ENCODE measurements around the gene TEX19. TPM values are rescaled to one million over a fixed set of nuclear protein-coding genes. Genes with fewer than 3 reads are reported as not detected.
A peak's percentile ranks its signal among the peaks of the same experiment; 100 is the strongest.
"Not testable (repeated sequence)": the region's sequence is repeated elsewhere in the genome, so short reads cannot be mapped to it uniquely, and the experiment has no call there.

TEX19 gene
- total and polyA plus RNA-seq, 10 donors: not detected

DNA sequence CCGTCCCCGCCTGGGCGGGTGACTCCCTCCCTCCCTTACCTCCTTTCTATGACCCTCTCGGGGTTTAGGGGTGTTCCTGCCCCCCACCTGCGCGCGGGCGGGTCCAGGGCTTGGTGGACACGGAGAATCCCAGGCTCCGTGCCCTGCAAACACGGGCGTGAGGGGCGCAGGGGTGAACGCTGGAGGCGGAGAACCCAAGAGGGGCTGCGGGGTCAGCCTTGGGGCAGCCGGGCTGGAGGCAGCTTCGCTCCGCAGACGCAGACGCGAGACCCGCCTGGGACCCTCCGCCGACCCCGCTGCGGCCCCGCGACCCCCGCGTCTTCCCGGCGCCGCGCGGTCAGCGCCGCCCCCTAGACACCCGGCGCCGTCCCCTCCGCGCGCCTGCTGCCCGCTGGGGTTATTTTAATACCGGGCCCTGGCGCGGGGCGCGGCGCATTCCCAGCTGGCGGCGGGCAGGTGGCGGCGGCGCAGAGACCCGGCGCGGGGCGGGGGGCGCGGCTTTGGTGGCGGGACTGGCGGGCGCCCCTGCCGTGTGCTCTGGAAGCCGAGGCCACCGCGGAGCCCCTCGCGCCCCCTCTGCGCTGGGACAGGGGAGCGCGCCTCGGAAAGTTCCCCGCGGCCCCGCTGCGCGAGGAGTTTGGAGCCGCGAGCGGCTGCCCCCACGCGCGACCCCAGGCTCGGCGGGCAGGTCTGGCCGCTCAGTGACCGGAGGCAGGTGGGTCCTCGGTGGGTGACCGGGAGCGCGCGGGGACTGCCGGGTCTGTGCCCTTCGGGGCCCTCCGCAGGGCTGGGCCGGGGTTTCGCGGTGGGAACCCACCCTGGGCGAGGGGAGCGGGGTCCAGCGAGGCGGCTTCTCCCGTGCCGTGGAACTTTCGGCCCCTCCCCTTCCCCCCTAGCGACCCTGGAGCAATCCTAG, 12.5 kb downstream of the TEX19 start, which contains the start of gene UTS2R:
TSS of gene UTS2R (plus strand) at position 433 of the 916 bp plus-strand sequence. CDS start 2,560 bp downstream, outside the sequence.
- Histone ChIP-seq H3K9me3 (no peaks in the 10 kb centered on the region), H3K27ac (no peak within 1 kb of the TSS), H3K27me3 (replicated peaks in 1 of 7) (peaks cover 4 to 84% (median 66%) of the 10 kb centered on the region in 7 donors), H3K36me3 (no peaks in the 10 kb centered on the region), H3K4me3 (peak within 1 kb of the TSS in 7 of 8 donors; percentile 6 to 64 (median 30)), H3K4me1 (peaks cover 8 to 41% (median 33%) of the 10 kb centered on the region in 6 donors)
- 4 to 11% (median 7%) methylated on average over 57 to 109 of the region's 109 CpGs for WGBS, 5 donors
- TF ChIP-seq, protein P1, sequence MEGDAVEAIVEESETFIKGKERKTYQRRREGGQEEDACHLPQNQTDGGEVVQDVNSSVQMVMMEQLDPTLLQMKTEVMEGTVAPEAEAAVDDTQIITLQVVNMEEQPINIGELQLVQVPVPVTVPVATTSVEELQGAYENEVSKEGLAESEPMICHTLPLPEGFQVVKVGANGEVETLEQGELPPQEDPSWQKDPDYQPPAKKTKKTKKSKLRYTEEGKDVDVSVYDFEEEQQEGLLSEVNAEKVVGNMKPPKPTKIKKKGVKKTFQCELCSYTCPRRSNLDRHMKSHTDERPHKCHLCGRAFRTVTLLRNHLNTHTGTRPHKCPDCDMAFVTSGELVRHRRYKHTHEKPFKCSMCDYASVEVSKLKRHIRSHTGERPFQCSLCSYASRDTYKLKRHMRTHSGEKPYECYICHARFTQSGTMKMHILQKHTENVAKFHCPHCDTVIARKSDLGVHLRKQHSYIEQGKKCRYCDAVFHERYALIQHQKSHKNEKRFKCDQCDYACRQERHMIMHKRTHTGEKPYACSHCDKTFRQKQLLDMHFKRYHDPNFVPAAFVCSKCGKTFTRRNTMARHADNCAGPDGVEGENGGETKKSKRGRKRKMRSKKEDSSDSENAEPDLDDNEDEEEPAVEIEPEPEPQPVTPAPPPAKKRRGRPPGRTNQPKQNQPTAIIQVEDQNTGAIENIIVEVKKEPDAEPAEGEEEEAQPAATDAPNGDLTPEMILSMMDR (IDR thresholded peaks at IDR 0.05 in 8 of 11, conservative IDR thresholded peaks at IDR 0.05 in 3 of 11): no peak
- TF ChIP-seq POLR2A (IDR thresholded peaks at IDR 0.05): no peak
- TF ChIP-seq POLR2AphosphoS5 (IDR thresholded peaks at IDR 0.05): no peak
- DNase-seq: no peak
- intact Hi-C loops (cut with DNase I; ENCODE audit: low total_unique reads): no loop called here

DNA sequence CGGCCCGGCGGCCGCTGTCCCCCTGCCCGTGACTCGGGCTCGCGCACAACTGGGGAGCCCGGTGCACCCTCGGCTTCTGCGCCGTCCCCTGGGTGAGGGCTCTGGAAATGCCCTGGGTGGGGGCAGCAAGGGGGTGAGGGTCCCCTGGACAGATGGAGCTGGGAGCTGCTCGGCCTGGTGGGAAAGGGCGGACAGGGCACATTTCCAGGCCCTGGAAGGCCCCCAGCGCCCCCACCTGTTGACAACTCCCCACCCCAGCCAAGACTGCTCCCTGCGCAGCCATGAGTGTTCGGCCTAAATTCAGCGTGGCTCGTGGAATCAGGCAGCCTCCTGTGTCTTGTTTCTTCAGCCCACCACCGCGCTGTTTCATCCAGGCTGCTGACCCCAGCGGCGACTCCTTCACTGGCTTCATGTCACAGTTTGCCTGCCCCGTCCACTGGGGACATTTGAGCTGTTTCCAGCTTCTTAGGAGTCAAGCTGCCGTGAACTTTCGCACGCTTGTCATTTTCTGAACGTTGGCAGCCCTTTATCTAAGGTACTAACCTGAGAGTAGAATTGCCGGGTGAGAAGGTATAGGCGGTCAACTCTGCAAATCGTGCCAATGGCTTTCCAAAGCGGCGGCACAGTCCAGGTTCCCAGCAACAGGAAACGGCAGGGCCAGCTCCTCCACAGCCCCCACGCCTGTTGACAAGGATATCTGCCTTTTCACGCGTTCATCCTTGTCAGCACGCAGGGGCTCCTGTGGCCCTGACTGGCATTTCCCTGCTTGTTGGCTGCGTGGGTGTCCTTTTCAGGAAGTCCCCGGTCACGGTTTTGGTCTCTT, 13.4 kb downstream of the TEX19 start:
- Histone ChIP-seq H3K4me3 (peak overlapping the region in 2 of 8 donors; percentile 13 to 64), H3K27me3 (replicated peaks in 1 of 7) (peaks cover 4 to 86% (median 66%) of the 10 kb centered on the region in 7 donors), H3K36me3 (no peaks in the 10 kb centered on the region), H3K27ac (no peak overlapping the region), H3K4me1 (peaks cover 8 to 41% (median 33%) of the 10 kb centered on the region in 6 donors), H3K9me3 (no peaks in the 10 kb centered on the region)
- TF ChIP-seq POLR2A (IDR thresholded peaks at IDR 0.05) (no peak), POLR2AphosphoS5 (IDR thresholded peaks at IDR 0.05) (no peak)
- TF ChIP-seq, protein P1 (IDR thresholded peaks at IDR 0.05 in 8 of 11, conservative IDR thresholded peaks at IDR 0.05 in 3 of 11): no peak
- WGBS, 5 donors: 25 to 40% (median 37%) methylated on average over 31 to 41 of the region's 41 CpGs
- DNase-seq: peak; percentile 24
- intact Hi-C loops (cut with DNase I; ENCODE audit: low total_unique reads): no loop called here

DNA sequence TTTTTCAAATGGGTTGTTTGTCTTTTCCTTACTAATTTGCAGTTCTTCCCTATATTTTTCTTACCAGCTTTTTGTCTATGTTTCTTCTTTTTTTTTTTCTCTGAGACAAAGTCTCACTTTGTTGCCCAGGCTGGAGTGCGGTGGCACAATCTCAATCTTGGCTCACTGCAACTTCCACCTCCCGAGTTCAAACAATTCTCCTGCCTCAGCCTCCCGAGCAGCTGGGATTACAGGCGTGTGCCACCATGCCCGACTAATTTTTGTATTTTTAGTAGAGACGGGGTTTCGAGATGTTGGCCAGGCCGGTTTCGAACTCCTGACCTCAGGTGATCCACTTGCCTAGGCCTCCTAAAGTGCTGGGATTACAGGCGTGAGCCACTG, 14.0 kb downstream of the TEX19 start:
- 80 to 89% (median 82%) methylated on average over 10 of the region's 10 CpGs for WGBS, 5 donors

DNA sequence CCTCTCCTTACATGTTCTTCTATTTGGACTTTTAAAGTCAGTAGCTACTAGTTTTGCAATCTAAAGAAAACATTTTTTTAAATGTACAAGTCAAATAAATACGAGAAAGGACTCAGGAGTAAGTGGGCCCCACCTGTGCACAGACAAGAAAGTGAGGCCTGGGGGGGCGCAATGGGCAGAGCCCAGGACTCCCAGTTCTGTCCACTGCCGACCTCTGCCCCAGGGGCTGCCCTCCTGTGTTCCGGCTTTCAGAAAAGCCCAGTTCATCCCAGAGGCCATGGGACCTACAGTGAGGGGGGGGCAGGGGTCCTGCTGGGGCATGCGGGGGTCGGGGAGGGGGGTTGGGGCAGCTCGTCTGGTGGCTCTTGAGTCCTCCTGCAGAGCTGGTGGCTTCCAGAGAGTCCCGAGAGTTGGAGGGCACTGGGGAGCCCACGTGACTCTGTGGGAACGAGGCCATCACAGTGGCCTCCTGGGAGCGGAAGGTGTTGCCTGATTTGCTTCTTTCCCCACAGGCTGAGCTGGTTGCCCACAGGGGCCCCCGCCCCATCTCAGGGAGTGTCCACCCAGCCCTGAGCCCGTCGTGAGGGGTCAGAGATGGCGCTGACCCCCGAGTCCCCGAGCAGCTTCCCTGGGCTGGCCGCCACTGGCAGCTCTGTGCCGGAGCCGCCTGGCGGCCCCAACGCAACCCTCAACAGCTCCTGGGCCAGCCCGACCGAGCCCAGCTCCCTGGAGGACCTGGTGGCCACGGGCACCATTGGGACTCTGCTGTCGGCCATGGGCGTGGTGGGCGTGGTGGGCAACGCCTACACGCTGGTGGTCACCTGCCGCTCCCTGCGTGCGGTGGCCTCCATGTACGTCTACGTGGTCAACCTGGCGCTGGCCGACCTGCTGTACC, 14.9 kb downstream of the TEX19 start:
- peak; percentile 46 for DNase-seq
- no peak overlapping the region for H3K4me3 ChIP-seq
- peaks cover 8 to 41% (median 33%) of the 10 kb centered on the region in 6 donors for H3K4me1 ChIP-seq
- no peaks in the 10 kb centered on the region for H3K9me3 ChIP-seq
- TF ChIP-seq, protein P1 (IDR thresholded peaks at IDR 0.05 in 8 of 11, conservative IDR thresholded peaks at IDR 0.05 in 3 of 11): no peak
- TF ChIP-seq POLR2AphosphoS5 (IDR thresholded peaks at IDR 0.05) (no peak), POLR2A (IDR thresholded peaks at IDR 0.05) (no peak)
- 86 to 91% (median 89%) methylated on average over 20 to 37 of the region's 37 CpGs for WGBS, 5 donors
- no peak overlapping the region for H3K27ac ChIP-seq
- peaks cover 4 to 93% (median 67%) of the 10 kb centered on the region in 7 donors for H3K27me3 ChIP-seq (replicated peaks in 1 of 7)
- intact Hi-C loops (cut with DNase I; ENCODE audit: low total_unique reads): no loop called here
- no peaks in the 10 kb centered on the region for H3K36me3 ChIP-seq

More for the DNA sequence above, 14.0 kb downstream of the TEX19 start:
- H3K4me3 ChIP-seq; H3K9me3 ChIP-seq; H3K36me3 ChIP-seq; H3K27ac ChIP-seq; intact Hi-C loops (cut with DNase I; ENCODE audit: low total_unique reads): not testable (repeated sequence)
- peaks cover 4 to 91% (median 66%) of the 10 kb centered on the region in 7 donors for H3K27me3 ChIP-seq (replicated peaks in 1 of 7)
- DNase-seq: peak; percentile 2
- peaks cover 8 to 41% (median 33%) of the 10 kb centered on the region in 6 donors for H3K4me1 ChIP-seq

Data from spleen (tissue), 11 donors.